Urothelium cell line (cell line): Measurements from ENCODE around the gene PTGER3.
"Not testable (repeated sequence)": the region's sequence is repeated elsewhere in the genome, so short reads cannot be mapped to it uniquely, and the experiment has no call there.

Experiments used
- DNase-seq: peaks from one replicate; pipeline ENCODE4 v3.0.0; 2011; ENCODE audit warnings: low spot score, mixed read lengths
- FAIRE-seq: peaks from 2 replicates; lab custom pipeline; 2011; peaks lifted over from hg19 to GRCh38; lab: Jason Lieb, UNC

The PTGER3 gene

GRCh38 chr1:70963374-70963773, 84.2 kb downstream of the PTGER3 start:
- FAIRE-seq (no peak), DNase-seq (no peak)

- DNase-seq (no peak), FAIRE-seq (no peak)
Observed at GRCh38 chr1:70961374-70961975, 86.1 kb downstream of the PTGER3 start.

- DNase-seq: no peak
Observed at GRCh38 chr1:70948396-70949017, 99.1 kb downstream of the PTGER3 start.

GRCh38 chr1:70947835-70948234, 99.8 kb downstream of the PTGER3 start:
- FAIRE-seq: no peak
- DNase-seq: no peak

More at GRCh38 chr1:70948396-70949017, 99.1 kb downstream of the PTGER3 start:
- no peak for FAIRE-seq

GRCh38 chr1:70945676-70946075, 101.9 kb downstream of the PTGER3 start:
- DNase-seq (no peak), FAIRE-seq (no peak)

GRCh38 chr1:70945251-70945650, 102.4 kb downstream of the PTGER3 start:
- FAIRE-seq (no peak), DNase-seq (no peak)

GRCh38 chr1:70941563-70941962, 106.1 kb downstream of the PTGER3 start:
- no peak for FAIRE-seq
- DNase-seq: no peak

- not testable (repeated sequence) for FAIRE-seq, DNase-seq
Observed at GRCh38 chr1:70940398-70940797, 107.2 kb downstream of the PTGER3 start.

GRCh38 chr1:70934194-70934961, 113.2 kb downstream of the PTGER3 start:
- DNase-seq: no peak
- no peak for FAIRE-seq

- FAIRE-seq: no peak
- DNase-seq: no peak
Observed at GRCh38 chr1:70930062-70930461, 117.6 kb downstream of the PTGER3 start.

- no peak for FAIRE-seq
- DNase-seq: no peak
Observed at GRCh38 chr1:70922196-70922595, 125.4 kb downstream of the PTGER3 start.
